H1 (cell line): Measurements from ENCODE around the gene CD300LB. TPM values are rescaled to one million over a fixed set of nuclear protein-coding genes. Genes with fewer than 3 reads are reported as not detected.

Experiments
- CTCF ChIA-PET: fragments of 300-600 bp; sonication (Branson Sonifier 250); formaldehyde crosslinking; loops from one replicate; lab custom pipeline; 2021; ENCODE audit not compliant: partially characterized antibody; lab: Charles Lee
- POLR2A ChIA-PET: fragments of 300-600 bp; sonication (Branson Sonifier 250); formaldehyde crosslinking; loops from one replicate; lab custom pipeline; 2021; ENCODE audit warnings: inconsistent platforms; ENCODE audit not compliant: partially characterized antibody; lab: Charles Lee
- DNase-seq, 2 experiments: peaks; one replicate each; pipeline versions ENCODE4 v3.0.0 to v3.0.0-alpha.2; 2010 to 2022; ENCODE audit warnings: low spot score in 2 of 2, low read depth in 1 of 2, mixed read lengths in 1 of 2
- FAIRE-seq: peaks from 2 replicates; lab custom pipeline; 2011; peaks lifted over from hg19 to GRCh38; lab: Jason Lieb, UNC
- H2AFZ ChIP-seq: 2 replicates; pipeline ENCODE4 v1.8.1; 2012; ENCODE audit warnings: low read length, inconsistent platforms
- H2AK5ac ChIP-seq: 2 replicates; pipeline ENCODE4 v1.6.1; 2013; ENCODE audit warnings: low read depth, low read length
- H2BK120ac ChIP-seq: replicated peaks from 2 replicates; pipeline ENCODE3; 2013; ENCODE audit warnings: low read depth, low read length, inconsistent platforms
- H2BK12ac ChIP-seq: 2 replicates; pipeline ENCODE4 v1.6.1; 2013; ENCODE audit warnings: low read depth, low read length
- H2BK15ac ChIP-seq: 2 replicates; pipeline ENCODE4 v1.6.1; 2013; ENCODE audit warnings: low read length
- H2BK20ac ChIP-seq: 2 replicates; pipeline ENCODE4 v1.6.1; 2013; ENCODE audit warnings: low read length
- H2BK5ac ChIP-seq: 2 replicates; pipeline ENCODE4 v1.6.1; 2013; ENCODE audit warnings: low read depth, low read length
- H3K14ac ChIP-seq: 2 replicates; pipeline ENCODE4 v1.6.1; 2013; ENCODE audit warnings: inconsistent platforms; ENCODE audit not compliant: insufficient read length
- H3K18ac ChIP-seq: 2 replicates; pipeline ENCODE4 v1.6.1; 2013; ENCODE audit warnings: low read length; ENCODE audit errors: extremely low read depth
- H3K23ac ChIP-seq: 2 replicates; pipeline ENCODE4 v1.6.1; 2013; ENCODE audit warnings: inconsistent platforms; ENCODE audit not compliant: insufficient read length
- H3K23me2 ChIP-seq: 2 replicates; pipeline ENCODE4 v1.6.1; 2013; ENCODE audit warnings: low read depth, low read length
- H3K27ac ChIP-seq: 2 replicates; pipeline ENCODE4 v1.6.1; 2011; ENCODE audit warnings: low read depth, low read length, inconsistent platforms
- H3K27me3 ChIP-seq, 4 experiments: replicated peaks in 1 of 4; 1 replicate in 1 of 4; 2 replicates in 3 of 4; pipeline versions ENCODE4 v1.6.1 to v1.8.1; 2011 to 2013; ENCODE audit warnings: low read length in 3 of 4, mild to moderate bottlenecking in 3 of 4, inconsistent platforms in 2 of 4, mixed read lengths in 2 of 4, moderate library complexity in 1 of 4; ENCODE audit not compliant: control insufficient read depth in 3 of 4, insufficient read depth in 3 of 4; ENCODE audit errors: extremely low read depth in 1 of 4
- H3K36me3 ChIP-seq, 4 experiments: 2 replicates each; pipeline versions ENCODE4 v1.6.1 to v1.8.1; 2011 to 2013; ENCODE audit warnings: mild to moderate bottlenecking in 4 of 4, low read length in 3 of 4, moderate library complexity in 2 of 4, control low read depth in 1 of 4, inconsistent platforms in 1 of 4; ENCODE audit not compliant: insufficient read depth in 4 of 4, control insufficient read depth in 2 of 4
- H3K4ac ChIP-seq: replicated peaks from 2 replicates; pipeline ENCODE3; 2013; ENCODE audit warnings: low read length, low read depth, mixed read lengths, inconsistent platforms; ENCODE audit not compliant: insufficient read length
- H3K4me1 ChIP-seq, 4 experiments: replicated peaks in 1 of 4; 1 replicate in 1 of 4; 2 replicates in 3 of 4; pipeline versions ENCODE4 v1.6.1 to v1.8.1; 2011 to 2013; ENCODE audit warnings: low read length in 3 of 4, inconsistent platforms in 2 of 4, mixed read lengths in 1 of 4; ENCODE audit not compliant: insufficient read depth in 4 of 4, control insufficient read depth in 3 of 4
- H3K4me2 ChIP-seq, 2 experiments: 2 replicates each; pipeline versions ENCODE4 v1.6.1 to v1.8.1; 2011 to 2013; ENCODE audit warnings: low read depth in 2 of 2, low read length in 2 of 2, control low read depth in 1 of 2, inconsistent platforms in 1 of 2, mild to moderate bottlenecking in 1 of 2; ENCODE audit not compliant: insufficient read depth in 1 of 2
- H3K4me3 ChIP-seq, 4 experiments: fragments of 200-600, 300-600 bp in 1 of 4; sonication (generic), shearing (Covaris generic), sonication (Bioruptor Twin) in 1 of 4; 2 replicates each; pipeline versions ENCODE4 v1.5.1 to v1.8.1; 2011 to 2016; ENCODE audit warnings: low read length in 4 of 4, low read depth in 3 of 4, control low read depth in 2 of 4, inconsistent platforms in 2 of 4, mild to moderate bottlenecking in 2 of 4, mixed read lengths in 1 of 4, moderate library complexity in 1 of 4; ENCODE audit not compliant: insufficient read depth in 2 of 4; ENCODE audit errors: extremely low read depth in 1 of 4
- H3K56ac ChIP-seq: replicated peaks from 2 replicates; pipeline ENCODE3; 2013; ENCODE audit warnings: low read depth, mild to moderate bottlenecking, mixed read lengths, low read length, inconsistent platforms; ENCODE audit not compliant: insufficient read length
- H3K79me1 ChIP-seq: 2 replicates; pipeline ENCODE4 v1.6.1; 2013; ENCODE audit warnings: low read depth, low read length, control low read depth
- H3K79me2 ChIP-seq, 2 experiments: 2 replicates each; pipeline versions ENCODE4 v1.6.1 to v1.8.1; 2012 to 2013; ENCODE audit warnings: low read length in 2 of 2, mild to moderate bottlenecking in 2 of 2, inconsistent platforms in 1 of 2; ENCODE audit not compliant: insufficient read depth in 2 of 2, control insufficient read depth in 1 of 2
- H3K9ac ChIP-seq, 4 experiments: replicated peaks in 1 of 4; 1 replicate in 1 of 4; 2 replicates in 3 of 4; pipeline versions ENCODE4 v1.6.1 to v1.8.1; 2011 to 2013; ENCODE audit warnings: low read depth in 3 of 4, low read length in 3 of 4, control low read depth in 2 of 4, mild to moderate bottlenecking in 2 of 4, moderate library complexity in 2 of 4, inconsistent platforms in 1 of 4; ENCODE audit errors: extremely low read depth in 1 of 4
- H3K9me3 ChIP-seq, 2 experiments: 2 replicates each; pipeline versions ENCODE4 v1.6.1 to v1.8.1; 2012 to 2013; ENCODE audit warnings: mild to moderate bottlenecking in 2 of 2, moderate library complexity in 2 of 2, control low read depth in 1 of 2, inconsistent platforms in 1 of 2, low read depth in 1 of 2, low read length in 1 of 2, mixed read lengths in 1 of 2; ENCODE audit not compliant: insufficient read depth in 2 of 2
- H4K20me1 ChIP-seq, 2 experiments: replicated peaks in 1 of 2; 2 replicates each; pipeline versions ENCODE3 to v1.8.1; 2011 to 2013; ENCODE audit warnings: inconsistent platforms in 2 of 2, low read length in 2 of 2, mild to moderate bottlenecking in 1 of 2; ENCODE audit not compliant: insufficient read depth in 2 of 2, control insufficient read depth in 1 of 2
- H4K5ac ChIP-seq: 2 replicates; pipeline ENCODE4 v1.6.1; 2013; ENCODE audit warnings: low read length, low read depth, mixed read lengths, inconsistent platforms; ENCODE audit not compliant: insufficient read length
- H4K8ac ChIP-seq: 2 replicates; pipeline ENCODE4 v1.8.0; 2013; ENCODE audit warnings: mild to moderate bottlenecking, moderate library complexity, low read length, inconsistent platforms; ENCODE audit not compliant: insufficient read depth; ENCODE audit errors: extremely low read depth
- H4K91ac ChIP-seq: replicated peaks from 2 replicates; pipeline ENCODE3; 2013; ENCODE audit warnings: low read length, mixed read lengths, inconsistent platforms; ENCODE audit not compliant: insufficient read length
- YY1 ChIP-seq: IDR thresholded peaks from 2 replicates; pipeline ENCODE4 v1.6.1; 2011; ENCODE audit warnings: low read depth, mild to moderate bottlenecking, low read length
- WGBS, 2 experiments: shearing (Covaris generic) in 1 of 2; methylation state at CpG; one replicate each; pipeline versions ENCODE4 v1.1.6 to v1.1.7; 2013 to 2015; ENCODE audit warnings: low lambda C conversion rate in 2 of 2, mixed read lengths in 2 of 2, inconsistent platforms in 1 of 2, low coverage in 1 of 2, missing lambda C conversion rate in 1 of 2; ENCODE audit not compliant: insufficient replicate concordance in 2 of 2, insufficient coverage in 1 of 2, insufficient read length in 1 of 2; ENCODE audit errors: extremely low coverage in 1 of 2, missing lambda C conversion rate in 1 of 2; 5-methylcytosine and 5-hydroxymethylcytosine counted together
- polyA plus RNA-seq, 7 experiments: library from polyadenylated mRNA; depleted of rRNA in 3 of 7; stranded (reverse) in 5 of 7; unstranded in 2 of 7; fragments of >200 nt in 5 of 7; fragments of 200-250 nt in 2 of 7; gene quantifications; 1 replicate in 5 of 7; 2 replicates in 1 of 7; 4 replicates in 1 of 7; pipeline versions ENCODE4 v1.2.1 to v1.2.3, GENCODE V29; 2011 to 2013; ENCODE audit warnings: missing spikeins in 2 of 7, mixed read lengths in 2 of 7
- total RNA-seq: library from RNA; stranded (reverse); fragmentation: NEBNext Ultra II Directional; extraction: Animal tissue kit (Norgen Biotek cat#: 25700); gene quantifications from 2 replicates; pipeline ENCODE4 v1.2.1, GENCODE V29; 2021

CD300LB gene
- total and polyA plus RNA-seq, 2 of the 8 experiments (the other 6 are each of a cell fraction or from before 2014, with no cell fraction given), result not detected

DNA sequence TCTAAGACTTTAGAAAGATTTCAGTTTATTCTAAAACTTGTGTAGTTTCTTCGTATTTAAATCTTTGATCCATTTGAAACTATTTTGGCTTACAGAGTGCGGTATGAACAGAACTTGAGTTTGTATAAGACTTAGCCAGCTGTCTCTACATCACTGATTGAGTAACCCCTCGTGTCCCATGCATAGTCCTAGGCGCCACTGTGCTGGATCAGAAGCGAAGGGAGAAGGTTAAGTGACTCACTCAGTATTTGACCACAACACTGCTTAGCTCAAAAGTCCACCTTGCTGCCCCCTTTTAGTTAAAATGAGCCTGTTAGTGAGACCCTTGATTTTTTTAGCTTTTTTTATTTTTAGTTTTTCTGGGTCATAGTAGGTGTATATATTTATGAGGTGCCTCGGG, 28.4 kb downstream of the CD300LB start:
- H2AK5ac ChIP-seq, result no peak overlapping the region
- H3K23ac ChIP-seq, result no peak overlapping the region
- H2BK12ac ChIP-seq, result no peak overlapping the region
- H3K36me3 ChIP-seq, result no peaks in the 10 kb centered on the region
- H3K79me2 ChIP-seq, result no peaks in the 10 kb centered on the region
- H3K18ac ChIP-seq, result no peak overlapping the region
- H3K4me1 ChIP-seq, result no peaks in the 10 kb centered on the region
- H3K27ac ChIP-seq, result no peak overlapping the region
- POLR2A ChIA-PET, result no interaction called here
- no peaks in the 10 kb centered on the region for H3K9me3 ChIP-seq
- CTCF ChIA-PET, result interaction anchor here (0.6 to 2.2 kb wide), 6 partner anchors 9 to 134 kb away, joined by 3 to 7 read pairs (median 6); no protein-coding TSS in a partner anchor
- H2BK15ac ChIP-seq, result no peak overlapping the region
- no peaks in the 10 kb centered on the region for H3K79me1 ChIP-seq
- DNase-seq, result no peak
- no peak overlapping the region for H3K4me2 ChIP-seq
- H2BK5ac ChIP-seq, result no peak overlapping the region
- H3K14ac ChIP-seq, result no peak overlapping the region
- 92% methylated on average over 6 of the region's 6 CpGs; no CpG with 5 or more reads in 1 of the 2 experiments for WGBS, 2 experiments
- no peaks in the 10 kb centered on the region for H3K27me3 ChIP-seq
- no peak overlapping the region for H3K56ac ChIP-seq
- no peak overlapping the region for H2AFZ ChIP-seq
- H3K4me3 ChIP-seq, result no peak overlapping the region
- no peak overlapping the region for H4K91ac ChIP-seq
- no peaks in the 10 kb centered on the region for H3K23me2 ChIP-seq
- no peak overlapping the region for H3K9ac ChIP-seq
- FAIRE-seq, result no peak
- TF ChIP-seq YY1, result no peak
- no peak overlapping the region for H2BK120ac ChIP-seq
- no peak overlapping the region for H3K4ac ChIP-seq
- no peak overlapping the region for H2BK20ac ChIP-seq
- H4K5ac ChIP-seq, result no peak overlapping the region
- H4K8ac ChIP-seq, result no peak overlapping the region
- no peaks in the 10 kb centered on the region for H4K20me1 ChIP-seq
